ENCODE measurements around the gene NPDC1.

Gene NPDC1

GRCh38 chr9:137053944-137054931, 8.3 kb upstream of the NPDC1 start, which contains the start of gene ENTPD2:
Gene ENTPD2, minus strand, starts transcription at chr9:137054061. Its CDS starts 64 bp downstream, at chr9:137053997.
- Histone ChIP-seq H3K4me1 (peaks cover 15% of the 10 kb centered on the region), H3K36me3 (no peaks in the 10 kb centered on the region), H3K9me3 (no peaks in the 10 kb centered on the region), H3K4me3 (ENCODE audit: low read depth, low read length) (no peak within 1 kb of the TSS), H3K27me3 (peaks cover 5% of the 10 kb centered on the region; the same call in 1 of the 2 replicates)
- DNase-seq = no peak
- no peak for TF ChIP-seq CTCF (IDR thresholded peaks at IDR 0.05; ENCODE audit: low read depth, low read length)

- Histone ChIP-seq H3K9me3 (no peaks in the 10 kb centered on the region), H3K4me3 (ENCODE audit: low read depth, low read length) (no peak overlapping the region), H3K36me3 (no peaks in the 10 kb centered on the region), H3K27me3 (peaks cover 9% of the 10 kb centered on the region), H3K4me1 (peaks cover 15% of the 10 kb centered on the region)
- no peak for DNase-seq
- TF ChIP-seq CTCF (IDR thresholded peaks at IDR 0.05; ENCODE audit: low read depth, low read length) = no peak
These were observed 7.3 kb upstream of the NPDC1 start for GRCh38 chr9:137052998-137053943.

GRCh38 chr9:137052293-137052692, 6.3 kb upstream of the NPDC1 start:
- DNase-seq = no peak
- H3K4me1 ChIP-seq = peaks cover 15% of the 10 kb centered on the region
- H3K4me3 ChIP-seq (ENCODE audit: low read depth, low read length) = no peak overlapping the region
- peaks cover 9% of the 10 kb centered on the region for H3K27me3 ChIP-seq
- TF ChIP-seq CTCF (IDR thresholded peaks at IDR 0.05; ENCODE audit: low read depth, low read length) = no peak
- H3K9me3 ChIP-seq = no peaks in the 10 kb centered on the region
- no peaks in the 10 kb centered on the region for H3K36me3 ChIP-seq

- no peak for TF ChIP-seq CTCF (IDR thresholded peaks at IDR 0.05; ENCODE audit: low read depth, low read length)
- no peak overlapping the region for H3K4me3 ChIP-seq (ENCODE audit: low read depth, low read length)
- H3K27me3 ChIP-seq = peaks cover 9% of the 10 kb centered on the region
- no peaks in the 10 kb centered on the region for H3K9me3 ChIP-seq
- peaks cover 15% of the 10 kb centered on the region for H3K4me1 ChIP-seq
- H3K36me3 ChIP-seq = no peaks in the 10 kb centered on the region
- DNase-seq = no peak
These were observed 5.3 kb upstream of the NPDC1 start for GRCh38 chr9:137051145-137051724.

- H3K27me3 ChIP-seq = peaks cover 9% of the 10 kb centered on the region
- no peaks in the 10 kb centered on the region for H3K36me3 ChIP-seq
These were observed 4.6 kb upstream of the NPDC1 start for GRCh38 chr9:137050570-137050969.

More at GRCh38 chr9:137050570-137050969, 4.6 kb upstream of the NPDC1 start:
- Histone ChIP-seq H3K4me1 (peaks cover 12% of the 10 kb centered on the region), H3K9me3 (no peaks in the 10 kb centered on the region), H3K4me3 (ENCODE audit: low read depth, low read length) (no peak overlapping the region)
- DNase-seq = no peak
- no peak for TF ChIP-seq CTCF (IDR thresholded peaks at IDR 0.05; ENCODE audit: low read depth, low read length)
